ENCODE results near the gene SPDL1.

Gene SPDL1, protein sequence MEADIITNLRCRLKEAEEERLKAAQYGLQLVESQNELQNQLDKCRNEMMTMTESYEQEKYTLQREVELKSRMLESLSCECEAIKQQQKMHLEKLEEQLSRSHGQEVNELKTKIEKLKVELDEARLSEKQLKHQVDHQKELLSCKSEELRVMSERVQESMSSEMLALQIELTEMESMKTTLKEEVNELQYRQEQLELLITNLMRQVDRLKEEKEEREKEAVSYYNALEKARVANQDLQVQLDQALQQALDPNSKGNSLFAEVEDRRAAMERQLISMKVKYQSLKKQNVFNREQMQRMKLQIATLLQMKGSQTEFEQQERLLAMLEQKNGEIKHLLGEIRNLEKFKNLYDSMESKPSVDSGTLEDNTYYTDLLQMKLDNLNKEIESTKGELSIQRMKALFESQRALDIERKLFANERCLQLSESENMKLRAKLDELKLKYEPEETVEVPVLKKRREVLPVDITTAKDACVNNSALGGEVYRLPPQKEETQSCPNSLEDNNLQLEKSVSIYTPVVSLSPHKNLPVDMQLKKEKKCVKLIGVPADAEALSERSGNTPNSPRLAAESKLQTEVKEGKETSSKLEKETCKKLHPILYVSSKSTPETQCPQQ

DNA sequence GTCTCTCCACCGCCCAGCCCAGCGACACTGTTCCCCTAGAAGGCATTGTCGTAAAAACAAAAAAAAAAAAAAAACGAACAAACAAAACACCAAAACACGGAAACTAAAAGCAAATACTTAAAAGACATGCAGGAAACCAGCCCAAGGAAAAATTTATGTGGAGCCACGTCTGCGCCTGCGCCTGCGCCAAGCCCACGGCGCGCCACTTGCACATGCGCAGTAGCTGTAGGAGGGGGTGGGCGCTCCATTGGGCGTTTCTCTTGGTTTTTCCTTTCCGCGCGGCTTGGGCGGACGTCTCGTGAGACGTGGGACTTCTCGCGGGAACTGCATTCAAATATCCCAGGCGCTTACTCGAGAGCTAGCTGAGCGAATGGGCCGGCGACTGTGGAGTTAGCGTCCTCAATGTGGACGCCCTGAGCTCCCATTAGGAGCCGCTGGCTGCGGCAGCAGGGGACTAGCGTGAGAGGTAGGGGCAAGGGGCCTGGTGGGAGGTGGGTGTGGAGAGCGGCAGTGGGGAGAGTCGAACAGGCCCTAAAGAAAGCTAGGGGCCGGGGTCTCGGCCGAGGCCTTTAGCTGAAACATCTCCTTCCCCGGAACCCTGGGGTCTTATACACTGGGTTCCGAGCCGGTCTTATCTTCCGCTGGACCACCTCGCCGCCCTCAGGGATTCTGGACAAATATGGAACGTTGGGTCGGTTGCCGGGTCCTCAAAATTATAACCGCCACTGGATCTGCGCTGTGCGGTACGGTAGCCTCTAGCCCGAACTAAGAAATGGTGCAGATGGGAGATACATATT is at the start of gene SPDL1:
TSS of gene SPDL1 (plus strand) at position 350 of the 797 bp plus-strand sequence. CDS start 4,644 bp downstream, outside the sequence.
- DNase-seq: peak; percentile 80

DNA sequence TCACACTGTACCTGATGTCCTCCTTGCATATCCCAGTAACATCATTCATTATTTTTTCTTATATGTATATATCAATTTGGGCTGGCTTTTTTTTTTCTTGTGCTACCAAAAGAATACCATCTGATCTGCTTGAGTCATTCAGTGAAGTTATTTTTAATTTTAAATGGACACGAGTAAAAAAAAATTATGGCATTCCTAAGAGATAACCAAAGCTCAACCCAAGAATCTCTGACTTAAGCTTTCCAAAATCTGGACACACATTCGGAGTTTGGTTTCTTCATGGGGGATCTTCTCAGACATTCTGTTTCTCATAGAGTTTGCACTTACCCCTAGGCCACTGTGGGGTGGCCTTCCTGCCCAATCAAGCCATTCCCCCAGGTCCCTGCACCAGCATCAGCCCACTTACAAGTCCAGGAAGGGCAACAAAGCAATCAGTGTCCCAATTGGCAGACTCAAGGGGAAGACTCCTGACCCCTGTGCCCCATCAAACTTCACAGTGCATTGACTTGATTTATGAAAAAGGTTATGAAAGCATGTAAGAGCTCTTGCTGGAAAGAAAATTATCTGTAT is 49.2 kb upstream of the SPDL1 start:
- DNase-seq: no peak

DNA sequence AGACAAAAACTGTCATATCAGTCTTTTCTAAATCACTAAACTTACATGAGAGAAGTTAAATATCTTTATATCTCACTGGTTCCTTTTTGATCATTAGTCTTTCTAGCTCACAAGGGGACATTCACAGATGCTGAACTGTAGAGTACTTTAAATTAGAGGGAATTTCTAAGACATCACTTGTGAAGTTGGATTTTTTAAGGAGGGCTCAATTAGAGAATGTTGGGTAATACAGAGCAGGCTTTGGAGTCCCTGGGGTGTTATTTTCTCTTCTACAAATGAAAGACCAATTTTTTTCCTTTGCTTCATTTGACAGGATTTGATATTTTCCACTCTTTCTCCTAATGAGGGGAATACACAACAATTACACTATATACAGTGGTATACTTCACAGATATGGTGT is 48.6 kb upstream of the SPDL1 start:
- DNase-seq: no peak

DNA sequence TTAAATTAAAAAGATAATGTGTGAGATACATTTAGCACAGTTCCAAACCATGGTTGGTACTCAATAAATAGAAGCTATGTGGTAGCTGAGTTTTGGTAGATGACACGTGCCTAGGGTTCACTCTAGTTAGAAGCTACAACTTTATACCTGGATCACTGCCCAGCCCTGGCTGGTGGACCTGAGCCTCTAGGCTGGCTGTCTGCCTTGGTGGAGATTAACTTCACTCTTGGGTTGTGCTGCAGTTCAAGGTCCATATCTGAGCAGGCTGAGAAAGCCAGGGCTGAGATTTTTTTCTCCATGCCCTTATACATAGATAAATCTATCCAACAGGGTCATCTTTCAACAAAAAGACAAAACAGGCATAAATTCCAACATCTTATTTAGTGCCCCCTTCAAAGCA is 44.6 kb upstream of the SPDL1 start:
- no peak for DNase-seq

DNA sequence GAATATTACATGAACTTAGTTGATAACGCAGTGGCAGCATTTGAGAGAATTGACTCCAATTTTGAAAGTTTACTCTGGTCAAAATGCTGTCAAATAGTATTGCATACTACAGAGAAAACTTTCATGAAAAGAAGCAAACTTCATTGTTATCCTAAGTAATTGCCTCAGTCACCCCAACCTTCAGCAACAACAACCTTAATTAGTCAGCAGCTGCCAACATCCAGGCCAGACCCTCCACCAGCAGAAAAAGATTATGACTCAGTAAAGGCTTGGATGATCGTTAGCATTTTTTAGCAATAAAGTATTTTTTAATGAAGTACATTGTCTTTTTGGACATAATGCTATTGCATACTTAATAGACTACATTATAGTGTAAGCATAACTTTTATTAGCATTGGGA is 40.8 kb upstream of the SPDL1 start:
- DNase-seq: no peak

DNA sequence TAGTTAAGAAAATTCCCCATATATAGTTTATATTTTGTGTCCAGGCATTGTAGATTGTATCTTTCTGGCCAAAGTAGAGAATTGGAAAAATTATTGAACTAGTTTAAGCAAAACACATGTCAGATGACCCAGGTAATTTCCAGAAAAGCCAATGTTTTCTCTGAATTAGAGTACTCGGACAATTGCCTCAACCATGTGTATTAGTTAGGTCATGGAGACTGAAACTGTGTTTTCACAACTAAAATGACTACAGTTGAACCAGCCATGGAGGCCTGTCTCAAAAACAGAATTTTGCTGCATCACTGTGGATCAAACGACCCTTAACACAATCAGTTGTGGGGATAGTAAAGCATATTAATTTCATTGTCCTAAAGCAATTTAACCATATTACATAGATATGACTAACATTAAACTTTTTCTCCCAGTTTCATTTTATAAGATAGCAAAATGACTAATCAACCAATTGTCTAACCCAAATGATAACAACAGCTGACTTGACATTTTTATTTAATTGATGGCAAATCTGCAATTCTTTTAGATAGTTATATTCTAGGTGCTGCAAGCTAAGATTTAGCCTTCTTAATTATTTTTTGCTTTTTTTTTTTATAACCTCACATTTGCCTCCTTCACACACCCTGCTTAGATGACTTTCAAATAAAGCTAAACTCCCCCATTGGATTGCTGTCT is 39.2 kb upstream of the SPDL1 start:
- no peak for DNase-seq

DNA sequence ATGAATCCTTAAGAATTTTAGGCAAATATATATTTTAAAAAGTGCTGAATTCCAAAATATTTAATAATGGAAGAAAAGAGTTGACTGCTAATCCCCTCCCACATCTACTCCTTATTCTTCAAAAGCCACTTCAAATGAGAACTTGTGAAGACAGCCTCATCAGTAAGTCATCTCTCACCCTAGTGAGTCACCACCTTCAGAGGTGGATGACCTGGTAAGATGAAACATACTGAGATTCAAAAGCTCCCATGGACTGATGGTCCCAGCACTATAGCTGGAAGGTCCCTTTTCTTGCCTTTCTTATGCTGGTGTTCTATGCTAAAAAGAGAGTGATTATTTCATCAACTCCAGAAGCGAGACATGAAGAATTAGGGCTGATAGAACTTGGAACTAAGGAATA is 37.8 kb upstream of the SPDL1 start:
- DNase-seq: no peak

DNA sequence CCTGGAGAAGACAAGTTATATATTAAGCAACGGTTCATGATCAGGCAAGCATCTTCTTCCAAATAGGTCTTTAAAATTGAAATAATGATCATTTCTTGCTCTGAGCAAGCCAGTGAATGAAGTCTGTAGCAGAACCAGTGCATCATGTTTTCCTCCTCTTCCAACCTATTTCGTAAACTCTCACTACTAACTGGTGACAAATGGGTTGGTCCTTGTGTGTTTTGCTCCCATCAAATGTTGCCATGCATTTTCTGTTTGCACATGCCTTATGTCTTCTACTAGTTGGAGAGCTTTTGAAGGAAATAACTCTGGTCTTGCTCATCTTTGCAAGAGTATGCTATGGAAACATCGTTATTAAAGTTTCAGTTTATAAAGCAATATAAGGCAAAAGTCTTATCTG is 37.2 kb upstream of the SPDL1 start:
- DNase-seq: no peak

DNA sequence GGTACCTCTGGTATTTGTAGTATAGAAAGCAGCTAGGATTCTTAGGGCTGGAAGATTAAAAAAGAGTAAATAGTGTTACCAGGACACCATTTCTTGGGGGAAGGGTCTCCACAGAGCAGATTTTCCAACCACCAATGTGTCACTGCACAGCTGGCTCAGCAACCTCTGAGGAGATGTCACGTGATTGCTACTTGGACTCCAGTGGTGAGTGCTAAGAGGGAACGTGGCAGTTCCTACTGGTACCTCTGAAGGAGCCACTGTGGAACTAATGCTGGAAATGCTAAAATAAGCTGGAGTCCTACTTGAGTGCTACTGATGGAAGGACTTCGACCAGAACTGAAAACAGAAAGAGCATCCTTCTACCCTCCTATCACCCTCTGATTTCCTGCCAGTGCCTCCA is 36.1 kb upstream of the SPDL1 start:
- DNase-seq: no peak

DNA sequence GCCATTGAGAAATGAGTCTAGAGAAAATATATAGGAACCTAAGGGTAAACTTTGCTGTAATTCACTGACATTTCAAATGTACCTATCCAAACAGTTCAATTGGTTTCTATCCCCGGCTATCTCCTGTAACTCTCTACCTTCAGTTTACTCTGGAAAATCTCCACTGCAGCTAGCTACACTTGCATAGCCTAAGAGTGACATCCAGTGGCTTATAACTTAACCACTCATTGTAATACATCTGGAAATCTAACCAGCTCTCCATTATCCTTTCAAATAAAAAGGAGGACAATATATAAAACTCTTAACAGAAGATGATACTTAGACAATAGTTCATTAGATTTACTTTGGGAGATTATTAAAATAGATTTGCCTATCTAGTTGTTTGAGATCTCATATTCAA is 35.3 kb upstream of the SPDL1 start:
- DNase-seq: peak; percentile 8

DNA sequence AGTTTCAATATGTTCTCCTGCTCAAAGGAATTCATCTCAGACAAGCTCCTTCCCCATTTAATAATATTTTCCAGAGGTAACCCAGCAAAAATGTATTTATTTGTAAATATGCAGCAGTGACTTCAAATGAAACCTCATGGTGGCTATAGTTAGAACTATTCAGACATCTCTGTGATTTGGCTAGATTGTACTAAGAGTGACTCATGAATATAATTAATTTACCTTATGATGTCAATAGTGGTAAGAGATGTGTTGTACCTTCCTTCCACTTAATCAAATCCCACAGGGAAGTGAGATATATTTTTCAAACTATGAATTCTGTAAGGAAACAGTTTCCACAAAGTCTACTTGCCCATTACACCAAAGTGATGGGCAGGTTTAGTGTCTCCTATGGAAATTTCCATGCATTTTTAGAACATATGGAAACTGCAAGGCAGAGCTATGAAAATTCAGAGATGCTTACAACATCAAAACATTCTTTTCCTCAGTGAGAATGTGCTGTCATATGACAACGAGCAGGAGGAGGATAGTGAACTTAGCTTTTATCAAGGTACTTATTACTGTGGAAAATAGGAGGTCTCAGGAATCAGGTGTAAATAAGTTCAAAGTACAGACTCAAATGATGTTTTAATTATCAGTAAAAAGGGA is 34.0 kb upstream of the SPDL1 start:
- no peak for DNase-seq

DNA sequence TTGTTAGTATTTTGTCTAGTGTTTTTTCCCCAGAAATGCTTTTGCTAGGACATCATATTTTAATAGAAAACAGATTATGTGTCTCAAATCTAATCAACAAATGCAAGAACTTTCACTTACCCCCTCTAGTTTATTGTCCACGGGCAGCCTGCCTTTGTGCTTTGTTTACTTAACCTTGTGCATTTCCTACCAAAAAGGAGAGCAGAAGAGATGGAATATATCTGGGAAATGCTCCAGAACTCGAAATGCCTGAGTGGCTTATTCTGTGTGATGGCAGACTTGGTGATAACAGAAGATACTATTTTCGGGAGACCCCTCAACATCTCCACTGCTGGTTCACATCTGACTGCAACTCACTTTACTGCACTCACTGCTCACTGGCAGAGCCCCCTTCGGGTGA is 33.3 kb upstream of the SPDL1 start:
- DNase-seq: no peak

DNA sequence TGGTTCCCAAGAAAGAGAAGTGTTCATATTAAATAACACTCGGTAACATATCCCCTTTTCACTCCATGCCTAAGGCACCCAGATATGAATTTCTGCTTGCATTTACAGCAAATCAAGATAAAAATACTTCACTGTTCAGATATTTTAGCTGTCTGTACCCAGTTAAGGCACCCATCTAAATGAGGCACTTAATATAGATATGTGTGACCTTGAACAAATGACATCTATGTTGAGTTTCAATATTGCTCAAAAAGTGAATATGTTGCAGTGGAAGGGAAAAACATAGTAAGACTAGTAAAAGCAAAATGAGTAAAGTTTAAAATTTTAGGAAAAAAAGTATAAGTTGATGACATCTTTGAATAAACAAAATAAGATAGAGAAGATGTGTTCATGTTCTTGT is 32.4 kb upstream of the SPDL1 start:
- DNase-seq: no peak

DNA sequence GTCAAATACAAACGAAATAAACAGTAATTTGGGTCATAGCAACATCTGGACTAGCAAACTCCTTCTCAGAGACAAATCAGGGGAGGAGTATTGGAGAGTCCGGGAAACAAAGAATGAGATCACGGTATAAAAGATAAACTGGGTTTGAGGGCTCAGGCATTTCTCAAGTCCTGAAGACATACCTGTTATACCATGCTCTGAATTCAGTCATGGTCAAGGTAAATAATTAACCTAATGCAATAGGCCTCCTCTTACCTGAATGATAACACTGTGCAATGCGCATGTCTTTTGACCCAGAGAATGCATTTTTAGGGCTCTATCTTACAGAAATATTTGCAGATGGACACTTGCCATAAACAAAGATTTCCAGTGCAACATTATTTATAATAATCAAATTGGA is 31.9 kb upstream of the SPDL1 start:
- no peak for DNase-seq

DNA sequence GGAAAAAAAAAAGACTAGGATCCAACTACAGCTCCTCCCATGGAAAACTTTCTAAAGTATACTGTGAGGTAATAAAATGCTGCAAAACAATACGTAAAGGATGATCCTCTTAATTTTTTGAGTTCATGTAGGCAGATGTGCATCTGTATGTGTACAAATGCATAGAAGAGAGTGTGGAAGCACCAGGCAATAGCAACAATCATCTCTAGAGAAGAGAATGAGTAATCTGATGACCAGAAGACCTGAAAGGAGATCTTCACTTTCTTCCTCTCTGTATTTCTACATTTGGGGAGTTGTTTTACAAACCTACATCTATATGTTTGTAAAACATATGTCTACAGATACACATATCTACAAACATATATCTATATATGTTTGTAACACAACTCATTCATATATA is 29.3 kb upstream of the SPDL1 start:
- DNase-seq: no peak

DNA sequence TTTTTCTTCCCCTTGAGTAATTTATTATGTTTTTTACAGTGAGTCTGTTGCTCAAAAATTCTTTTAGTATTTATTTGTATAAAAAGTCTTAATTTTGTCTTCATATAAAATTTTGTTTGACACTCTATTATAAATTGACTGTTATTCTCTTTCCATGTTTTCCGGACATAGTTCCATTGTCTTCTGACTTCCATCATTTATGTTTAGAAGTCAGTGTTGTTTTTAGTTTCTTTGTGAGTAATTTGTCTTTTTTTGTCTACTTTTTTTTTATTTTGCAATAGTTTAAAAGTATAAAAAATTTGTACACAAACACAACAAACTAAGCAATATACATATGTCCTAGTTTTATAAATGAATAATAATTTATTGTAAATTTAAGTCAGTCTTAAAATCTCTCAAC is 25.7 kb upstream of the SPDL1 start:
- no peak for DNase-seq

DNA sequence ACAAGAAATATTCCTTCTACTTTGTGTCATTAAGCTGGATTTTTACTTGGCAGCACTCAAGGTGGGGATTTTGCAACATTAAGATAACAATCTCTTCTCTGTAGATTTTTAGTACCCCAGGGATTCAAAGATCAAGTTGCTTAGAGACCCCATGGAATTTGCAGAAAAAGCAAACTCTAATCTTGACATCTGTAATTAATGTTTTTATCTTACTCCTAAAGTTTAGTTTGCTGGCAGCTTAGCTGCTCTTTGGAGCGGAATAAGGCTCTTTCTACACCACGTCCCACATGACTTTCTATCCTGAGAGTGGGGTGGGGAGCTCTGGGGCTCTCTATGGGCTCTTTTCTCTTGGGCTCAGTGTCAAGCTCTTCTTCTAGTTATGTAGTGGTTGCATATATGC is 21.7 kb upstream of the SPDL1 start:
- no peak for DNase-seq

DNA sequence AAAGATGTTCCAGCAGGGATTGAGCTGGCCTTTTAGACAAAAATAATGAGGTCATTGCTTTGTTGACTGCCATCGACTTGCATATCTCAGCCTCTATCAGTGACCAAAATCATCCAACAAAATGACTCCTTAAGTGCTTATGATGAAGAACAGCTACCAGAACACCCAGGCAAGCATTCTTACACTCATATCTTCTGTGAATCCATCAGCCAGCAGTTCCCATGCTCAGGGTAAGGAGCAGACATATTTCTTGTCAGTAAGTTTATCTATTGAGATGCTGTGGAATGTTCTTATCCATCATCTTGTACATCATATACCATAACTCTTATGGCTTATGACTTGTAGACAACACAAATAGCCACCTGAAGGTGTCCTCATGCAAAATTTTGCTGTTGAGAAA is 20.2 kb upstream of the SPDL1 start:
- DNase-seq: no peak

DNA sequence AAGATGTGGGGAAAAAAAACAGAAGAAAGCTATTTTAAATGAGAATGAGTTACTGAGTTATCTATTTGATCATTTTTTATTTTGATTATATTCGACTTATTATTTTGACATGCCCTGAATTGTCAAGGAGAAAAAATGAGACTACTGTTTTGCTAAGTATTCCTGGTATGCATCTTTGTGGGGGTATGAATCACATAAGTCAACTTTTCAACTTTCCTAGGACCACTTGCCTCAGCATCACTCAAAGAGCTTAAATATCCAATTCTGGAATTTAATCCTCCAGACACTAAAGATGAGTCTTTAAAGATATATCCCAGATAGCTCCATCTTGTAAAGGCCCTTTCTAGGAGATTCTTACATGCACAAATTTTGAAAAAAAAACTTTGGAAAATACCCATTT is 17.4 kb upstream of the SPDL1 start:
- no peak for DNase-seq

DNA sequence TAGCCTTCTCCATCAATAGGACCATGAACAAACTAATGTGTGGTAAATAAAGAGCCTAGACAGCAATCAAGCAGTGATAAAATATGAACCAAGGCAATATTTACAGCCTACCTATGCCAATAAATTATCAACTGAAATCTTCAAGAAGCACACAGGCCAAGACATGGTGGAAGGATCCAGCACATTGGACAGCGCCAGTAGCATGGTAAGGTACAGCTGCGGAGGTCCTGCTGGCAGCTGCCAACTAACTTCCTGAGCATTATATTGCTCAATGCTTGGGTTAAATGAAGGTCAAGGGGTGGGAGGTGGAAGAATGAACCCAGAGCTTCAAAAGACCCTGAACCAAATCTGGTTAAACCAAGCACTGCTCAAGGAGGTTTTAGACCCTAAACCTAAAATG is 16.5 kb upstream of the SPDL1 start:
- no peak for DNase-seq

DNA sequence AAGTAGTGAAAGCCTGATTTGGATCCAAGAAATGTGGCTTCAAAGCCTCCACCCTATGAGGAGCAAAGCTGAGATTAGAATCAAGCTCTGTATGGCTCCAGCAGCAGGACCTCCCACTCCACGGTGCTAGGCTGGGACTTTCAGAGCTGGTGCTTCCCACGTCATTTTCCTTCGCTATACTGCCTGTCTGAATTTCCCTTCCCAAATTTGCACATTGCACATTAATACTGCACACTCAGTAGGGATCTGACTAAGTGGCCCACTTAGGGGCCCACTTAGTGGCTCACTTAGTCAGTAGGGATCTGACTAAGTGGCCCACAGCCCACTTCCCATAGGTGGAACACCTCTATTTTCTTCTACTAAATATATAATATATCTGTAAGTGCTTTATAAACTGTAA is 14.1 kb upstream of the SPDL1 start:
- DNase-seq: no peak

DNA sequence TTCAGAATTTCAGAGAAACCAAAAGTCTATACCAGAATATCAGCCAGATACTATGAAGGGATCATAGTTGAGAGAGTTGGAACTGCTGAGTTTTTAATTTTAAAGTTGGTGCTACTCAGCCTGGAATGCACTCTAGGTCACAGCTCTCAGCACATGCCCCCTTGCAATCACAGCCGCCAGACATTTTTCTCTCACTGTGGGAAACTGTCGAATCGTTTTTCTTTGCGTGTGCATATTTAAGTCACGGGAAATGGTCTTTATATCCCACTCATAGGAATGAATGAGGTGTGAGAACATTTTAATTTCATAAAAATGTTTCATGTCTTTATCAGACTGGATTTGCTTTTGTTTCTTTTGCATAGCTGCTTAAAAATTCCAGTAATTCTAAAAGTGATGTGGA is 12.2 kb upstream of the SPDL1 start:
- no peak for DNase-seq
